Left forelimb (tissue), 1 donor: ENCODE measurements around the gene HHLA2.
"Not testable (repeated sequence)": the region's sequence is repeated elsewhere in the genome, so short reads cannot be mapped to it uniquely, and the experiment has no call there.

Experiments used
- DNase-seq: peaks from one replicate; pipeline ENCODE4 v3.0.0-alpha.2; 2018; ENCODE audit warnings: low spot score

Gene HHLA2, protein sequence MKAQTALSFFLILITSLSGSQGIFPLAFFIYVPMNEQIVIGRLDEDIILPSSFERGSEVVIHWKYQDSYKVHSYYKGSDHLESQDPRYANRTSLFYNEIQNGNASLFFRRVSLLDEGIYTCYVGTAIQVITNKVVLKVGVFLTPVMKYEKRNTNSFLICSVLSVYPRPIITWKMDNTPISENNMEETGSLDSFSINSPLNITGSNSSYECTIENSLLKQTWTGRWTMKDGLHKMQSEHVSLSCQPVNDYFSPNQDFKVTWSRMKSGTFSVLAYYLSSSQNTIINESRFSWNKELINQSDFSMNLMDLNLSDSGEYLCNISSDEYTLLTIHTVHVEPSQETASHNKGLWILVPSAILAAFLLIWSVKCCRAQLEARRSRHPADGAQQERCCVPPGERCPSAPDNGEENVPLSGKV

DNA sequence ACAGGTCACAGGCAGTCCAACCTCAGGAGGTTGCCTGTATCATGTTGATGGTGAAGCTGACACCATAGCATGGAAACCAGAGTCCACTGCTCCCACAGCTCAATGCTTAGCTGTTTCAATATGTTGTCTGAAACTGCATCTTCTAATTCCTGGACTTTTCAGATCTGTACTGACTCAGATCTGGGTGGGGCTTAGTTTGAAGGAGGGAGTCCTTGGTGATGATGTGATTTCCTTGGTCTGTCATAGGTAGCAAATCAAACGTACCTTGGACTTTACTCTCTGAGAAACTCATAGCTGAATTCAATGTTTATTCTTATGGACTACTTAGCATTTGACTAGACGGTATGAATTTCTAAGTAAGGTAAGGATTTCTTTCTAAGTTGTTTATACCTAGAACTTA lies at the start of gene HHLA2:
Gene HHLA2 (plus strand): TSS at position 310 of the 400 bp plus-strand sequence. CDS start 55,266 bp downstream, outside the sequence.
- DNase-seq = no peak

DNA sequence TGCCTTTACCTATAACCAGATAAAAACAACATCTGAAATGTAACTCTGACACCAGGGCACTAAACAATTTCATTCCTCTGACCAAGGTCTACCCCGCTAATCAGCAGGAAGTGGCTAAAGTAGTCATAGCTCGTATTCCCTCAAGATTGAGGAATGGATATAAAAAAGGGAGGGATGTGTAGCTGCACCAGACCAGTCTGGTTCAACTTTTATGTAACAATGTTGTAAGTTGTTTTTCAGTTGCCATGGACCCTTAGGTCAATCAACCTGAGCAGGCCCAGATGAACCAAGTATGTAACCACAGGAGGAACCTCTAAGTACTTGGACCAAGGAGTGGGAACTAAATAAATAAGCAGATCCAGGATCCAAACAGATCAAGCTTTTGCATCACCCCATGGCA lies 45.7 kb upstream of the HHLA2 start:
- no peak for DNase-seq

DNA sequence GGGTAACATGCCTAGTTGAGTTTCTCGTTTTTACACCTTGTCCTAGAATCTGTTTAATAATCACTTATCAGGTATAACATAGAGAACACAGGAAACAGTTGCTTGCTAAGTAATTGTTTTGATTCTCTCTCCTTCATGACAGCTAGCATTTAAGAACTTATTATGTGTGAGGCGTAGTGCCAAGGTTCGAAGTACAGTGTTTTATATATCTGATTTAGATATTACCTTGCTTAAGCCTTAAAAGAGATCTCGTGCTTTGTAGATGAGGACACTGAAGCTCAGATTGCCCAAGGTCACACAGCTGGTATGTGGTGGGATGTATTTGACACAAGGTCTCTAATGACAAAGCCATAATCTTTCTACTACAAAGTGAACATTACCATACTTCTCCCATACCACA lies 45.1 kb upstream of the HHLA2 start:
- no peak for DNase-seq

DNA sequence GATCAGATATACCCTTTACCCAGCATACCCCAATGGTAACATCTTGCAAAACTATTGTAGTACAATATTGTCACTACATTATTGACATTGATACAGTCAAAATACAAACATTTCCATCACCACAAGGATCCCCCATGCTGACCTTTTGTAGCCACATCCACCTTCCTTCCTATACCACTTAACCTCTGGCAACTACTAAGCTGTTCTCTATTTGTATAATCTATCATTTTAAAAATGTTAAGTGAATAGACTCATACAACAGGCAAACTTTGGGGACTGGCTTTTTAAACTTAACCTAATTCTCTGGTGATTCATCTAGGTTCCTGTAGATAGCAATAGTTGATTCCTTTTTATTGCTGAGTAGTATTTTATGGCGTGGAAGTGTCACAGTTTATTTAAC lies 44.5 kb upstream of the HHLA2 start:
- DNase-seq = no peak

DNA sequence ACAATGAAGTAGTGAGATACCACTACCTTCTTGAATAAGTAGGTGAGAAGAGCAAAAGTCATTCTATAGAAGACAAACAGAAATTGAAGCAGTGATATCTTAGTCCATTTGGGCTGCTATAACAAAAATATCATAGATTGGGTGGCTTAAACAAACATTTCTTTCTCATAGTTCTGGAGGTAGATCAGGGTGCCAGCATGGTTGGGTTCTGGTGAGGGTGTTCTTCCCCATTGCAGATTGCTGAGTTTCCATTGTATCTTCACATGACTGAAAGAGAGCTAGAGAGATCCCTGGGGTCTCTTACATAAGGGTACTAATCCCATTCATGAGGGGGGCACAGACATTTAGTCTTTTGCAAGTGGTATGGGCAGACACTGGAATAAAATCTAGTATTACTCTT lies 41.2 kb upstream of the HHLA2 start:
- no peak for DNase-seq

DNA sequence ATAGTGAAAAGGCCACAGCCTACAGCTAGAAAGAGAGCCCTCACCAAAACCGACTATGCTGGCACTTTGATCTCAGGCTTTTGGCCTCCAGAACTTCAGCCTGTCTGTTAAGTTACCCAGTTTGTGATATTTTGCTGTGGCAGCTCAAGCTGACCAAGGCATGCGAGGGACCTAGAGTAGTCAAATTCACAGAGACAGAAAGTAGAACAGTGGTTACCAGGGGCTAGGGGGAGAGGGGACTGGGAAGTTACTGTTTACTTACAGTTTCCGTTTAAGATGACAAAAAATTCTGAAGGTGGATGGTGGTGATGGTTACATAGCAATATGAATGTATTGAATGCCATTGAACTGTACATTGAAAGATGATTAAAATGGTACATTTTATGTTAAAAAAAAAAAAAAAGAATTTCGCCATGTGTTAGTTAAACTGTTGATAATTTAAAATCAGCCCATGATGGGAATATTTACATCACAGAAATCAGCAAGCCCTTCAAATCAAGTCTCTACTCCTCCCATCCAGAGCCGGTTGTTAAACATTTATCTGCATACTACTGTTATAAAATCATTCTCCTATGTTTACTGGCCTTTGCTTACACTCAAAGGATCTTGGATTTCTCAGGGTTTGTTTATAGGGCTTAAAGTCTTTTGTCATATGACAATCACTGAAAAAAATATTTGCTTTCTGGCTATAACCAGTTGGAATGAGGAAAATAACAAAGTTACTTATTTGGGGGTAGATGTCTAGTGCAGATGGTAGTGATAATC lies 31.6 kb upstream of the HHLA2 start:
- DNase-seq = not testable (repeated sequence)

DNA sequence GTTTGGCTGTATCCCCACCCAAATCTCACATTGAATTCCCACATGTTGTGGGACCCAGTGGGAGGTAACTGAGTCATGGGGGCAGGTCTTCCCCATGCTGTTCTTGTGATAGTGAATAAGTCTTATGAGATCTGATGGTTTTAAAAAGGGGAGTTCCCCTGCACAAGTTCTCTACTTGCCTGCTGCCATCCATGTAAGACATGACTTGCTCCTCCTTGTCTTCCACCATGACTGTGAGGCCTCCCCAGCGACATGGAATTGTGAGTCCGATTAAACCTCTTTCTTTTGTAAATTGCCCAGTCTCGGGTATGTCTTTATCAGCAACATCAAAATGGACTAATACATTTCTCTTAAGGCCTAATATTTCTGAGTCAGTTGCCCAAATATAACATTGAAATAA lies 28.1 kb upstream of the HHLA2 start:
- DNase-seq = not testable (repeated sequence)

DNA sequence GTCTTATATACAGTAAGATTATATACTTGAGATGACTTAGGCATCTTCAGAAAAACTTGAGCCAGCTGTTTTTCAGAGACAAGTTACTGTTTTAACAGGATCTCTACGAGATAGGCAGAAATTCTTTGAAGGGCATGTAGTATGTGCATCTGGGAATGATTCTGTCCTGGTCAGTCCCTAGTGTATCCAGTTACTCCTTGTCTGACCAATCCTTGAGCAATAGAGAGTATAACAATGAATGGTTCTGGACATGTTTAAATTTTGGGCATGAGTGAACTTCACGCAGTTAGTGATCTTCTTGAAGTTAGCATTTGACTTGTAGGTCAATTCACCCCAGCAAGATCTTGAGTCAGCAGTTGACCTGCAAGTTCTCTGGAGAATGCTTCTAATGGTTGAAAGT lies 24.7 kb upstream of the HHLA2 start:
- DNase-seq = no peak

DNA sequence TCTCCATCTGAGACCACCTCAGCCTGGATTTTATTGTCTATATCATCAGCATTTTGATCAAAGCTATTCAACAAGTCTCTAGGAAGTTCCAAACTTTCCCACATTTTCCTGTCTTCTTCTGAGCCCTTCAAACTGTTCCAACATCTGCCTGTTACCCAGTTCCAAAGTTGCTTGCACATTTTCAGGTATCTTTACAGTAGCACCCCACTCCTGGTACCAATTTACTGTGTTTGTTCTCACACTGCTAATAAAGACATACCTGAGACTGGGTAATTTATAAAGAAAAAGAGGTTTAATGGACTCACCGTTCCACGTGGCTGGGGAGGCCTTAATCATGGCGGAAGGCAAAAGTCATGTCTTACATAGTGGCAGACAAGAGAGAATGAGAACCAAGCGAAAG lies 17.3 kb upstream of the HHLA2 start:
- not testable (repeated sequence) for DNase-seq

DNA sequence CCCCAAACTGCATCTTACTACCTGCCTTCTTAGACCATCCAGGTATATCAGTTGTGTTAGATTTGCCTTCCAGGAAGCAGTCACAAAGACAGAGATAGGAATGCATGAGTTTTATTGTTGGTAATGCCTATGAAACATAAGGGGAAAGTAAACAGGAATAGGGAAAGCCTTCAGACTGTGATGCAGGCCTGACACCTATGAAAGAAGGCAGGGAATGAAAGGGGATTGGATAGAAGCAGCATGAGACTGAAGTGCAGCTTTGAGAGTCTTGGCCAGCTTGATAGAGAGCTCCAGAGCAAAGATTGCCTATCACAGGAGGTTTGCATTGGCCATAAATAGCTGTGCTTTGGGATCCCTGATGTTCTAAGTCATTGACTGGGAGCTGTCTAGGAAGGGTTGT lies 15.9 kb upstream of the HHLA2 start:
- no peak for DNase-seq

DNA sequence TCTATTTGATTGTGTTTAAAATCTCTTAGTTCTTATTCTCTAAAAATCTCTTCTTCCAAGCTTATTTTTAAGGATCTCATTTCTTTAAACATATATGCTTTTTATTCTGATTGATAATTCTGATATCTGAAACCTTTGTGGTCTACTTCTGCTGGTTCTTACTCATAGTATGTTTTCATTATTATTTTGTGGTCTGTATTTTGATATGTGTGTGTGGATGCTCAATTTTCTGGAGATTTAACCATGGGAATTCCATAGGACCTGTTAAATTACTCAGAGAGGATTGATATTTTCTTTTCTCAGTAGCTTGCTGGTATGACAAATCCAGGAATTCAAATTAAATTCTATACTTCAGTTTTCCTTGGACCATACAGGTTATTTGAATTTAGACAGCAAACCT lies 14.7 kb upstream of the HHLA2 start:
- DNase-seq = no peak

DNA sequence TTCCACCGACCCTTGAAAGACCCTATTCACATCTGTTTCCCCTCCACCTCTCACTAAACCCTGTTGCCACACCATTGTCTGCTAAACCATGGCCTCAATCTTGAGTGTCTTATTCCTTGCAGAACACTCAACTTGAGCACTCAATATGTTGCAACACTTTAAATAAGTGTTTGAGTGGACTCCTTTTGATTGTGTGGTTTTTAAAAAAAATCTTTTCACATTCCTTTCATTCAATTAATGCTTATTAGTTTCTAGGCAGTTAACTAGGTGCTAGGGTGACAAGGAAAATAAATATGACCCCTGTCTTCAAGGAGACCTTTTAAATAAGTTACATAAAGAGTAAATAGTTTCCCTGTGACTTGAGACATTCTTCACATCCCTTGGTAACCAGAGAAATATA lies 13.3 kb upstream of the HHLA2 start:
- no peak for DNase-seq

DNA sequence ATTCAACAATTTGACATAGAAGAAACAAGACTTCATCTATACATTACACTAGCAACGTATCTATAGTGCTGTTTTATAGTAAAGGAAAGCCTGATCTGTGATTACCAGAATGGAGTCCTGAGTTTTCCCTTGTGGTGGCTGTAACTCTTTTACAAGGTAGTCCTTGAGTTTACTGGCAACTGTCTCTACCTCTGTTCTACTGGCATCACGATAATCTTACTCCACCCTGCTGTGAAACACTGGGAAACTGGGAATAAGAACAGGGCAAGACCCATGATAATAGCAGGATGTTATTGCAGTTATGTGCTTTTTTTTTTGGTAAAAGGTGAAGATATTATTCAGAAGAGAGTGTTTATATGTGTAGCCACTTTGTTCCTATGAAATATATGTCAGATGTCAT lies 12.4 kb upstream of the HHLA2 start:
- DNase-seq = no peak

DNA sequence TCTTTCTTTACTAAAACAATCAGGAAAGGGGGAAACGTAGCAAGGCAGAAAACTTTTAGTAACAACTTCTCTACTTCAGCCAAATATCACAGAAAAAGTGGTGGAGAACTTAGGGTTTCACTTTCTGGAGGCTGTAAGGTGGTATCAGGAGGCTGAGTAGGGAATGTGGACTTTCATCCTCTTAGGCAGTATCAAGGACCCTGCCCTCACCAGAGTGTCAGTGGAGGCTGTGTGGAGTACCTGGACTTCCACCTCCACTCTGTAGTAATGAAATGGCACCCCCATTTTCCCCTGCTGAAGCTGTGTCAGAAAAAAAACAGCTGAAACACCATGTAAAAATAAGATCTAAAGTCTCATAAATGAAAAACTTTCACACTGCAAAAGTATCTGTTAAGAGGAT lies 11.2 kb upstream of the HHLA2 start:
- no peak for DNase-seq

DNA sequence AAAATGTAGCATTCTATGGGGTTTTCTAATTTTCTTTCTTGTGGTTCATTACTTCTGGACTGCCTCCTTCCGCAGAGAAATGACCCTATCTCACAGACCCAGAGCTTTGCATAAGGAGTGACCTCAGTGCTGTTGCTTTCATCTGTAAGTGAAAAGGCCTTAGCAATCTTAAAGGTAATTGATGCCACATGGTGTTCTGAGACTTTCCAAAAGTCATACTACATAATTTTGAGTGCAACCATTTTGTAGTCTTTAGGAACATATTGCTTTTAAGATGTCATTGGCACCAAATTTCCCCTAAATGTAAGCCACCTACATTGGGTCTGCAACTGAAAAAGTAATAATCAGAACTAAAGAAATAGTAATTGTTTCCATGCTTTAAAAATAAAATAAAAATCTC lies 9.2 kb upstream of the HHLA2 start:
- no peak for DNase-seq

DNA sequence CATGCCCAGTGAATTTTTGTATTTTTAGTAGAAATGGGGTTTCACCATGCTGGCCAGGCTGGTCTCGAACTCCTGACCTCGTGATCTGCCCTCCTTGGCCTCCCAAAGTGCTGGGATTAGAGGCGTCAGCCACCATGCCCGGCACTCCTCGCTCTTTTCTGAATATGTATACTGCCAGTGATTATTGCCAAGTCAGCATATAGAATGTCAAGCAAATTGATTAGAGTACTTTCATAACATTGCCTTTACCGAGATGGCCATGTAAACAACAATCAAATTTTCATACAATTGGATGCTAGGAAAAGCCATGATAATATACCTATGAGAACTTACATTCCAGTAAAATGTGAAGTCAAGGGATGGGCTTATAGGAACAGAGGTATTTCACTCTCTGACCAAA lies 8.2 kb upstream of the HHLA2 start:
- not testable (repeated sequence) for DNase-seq

DNA sequence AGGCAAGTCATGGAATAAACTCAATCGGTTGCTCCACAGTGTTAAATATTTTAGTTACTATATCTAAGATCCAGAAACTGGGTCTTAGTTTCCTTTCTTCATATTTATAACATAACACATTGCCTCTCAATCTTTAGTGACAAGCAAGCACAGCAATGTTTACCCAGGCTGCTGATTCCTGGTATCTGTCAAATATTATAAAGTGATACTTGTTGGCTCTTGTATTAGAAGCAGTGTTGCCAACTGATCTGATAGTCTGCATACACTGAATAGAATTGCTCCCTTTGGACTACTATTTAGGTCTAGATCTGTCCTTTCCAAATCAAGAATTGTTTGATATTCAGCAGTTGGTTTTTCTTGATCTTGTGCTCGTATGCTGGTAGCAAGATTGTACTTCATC lies 7.2 kb upstream of the HHLA2 start:
- no peak for DNase-seq

DNA sequence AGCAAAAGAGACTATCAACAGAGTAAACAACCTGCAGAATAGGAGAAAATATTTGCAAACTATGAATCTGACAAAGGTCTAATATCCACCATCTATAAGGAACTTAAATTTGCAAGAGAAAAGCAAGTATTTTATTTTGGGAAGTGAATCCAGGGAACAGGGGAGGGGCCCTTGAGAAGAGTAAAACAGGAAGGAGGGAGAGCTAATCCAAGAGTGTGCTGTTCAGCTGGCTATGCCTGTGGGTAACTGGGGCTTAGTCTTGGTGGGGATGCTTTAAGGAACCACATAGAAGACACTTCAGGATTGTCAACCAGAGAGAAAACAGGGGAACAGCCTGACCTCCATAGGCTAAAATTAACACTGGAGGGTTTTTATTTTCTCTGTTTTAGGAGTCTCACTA lies 3.9 kb upstream of the HHLA2 start:
- no peak for DNase-seq

DNA sequence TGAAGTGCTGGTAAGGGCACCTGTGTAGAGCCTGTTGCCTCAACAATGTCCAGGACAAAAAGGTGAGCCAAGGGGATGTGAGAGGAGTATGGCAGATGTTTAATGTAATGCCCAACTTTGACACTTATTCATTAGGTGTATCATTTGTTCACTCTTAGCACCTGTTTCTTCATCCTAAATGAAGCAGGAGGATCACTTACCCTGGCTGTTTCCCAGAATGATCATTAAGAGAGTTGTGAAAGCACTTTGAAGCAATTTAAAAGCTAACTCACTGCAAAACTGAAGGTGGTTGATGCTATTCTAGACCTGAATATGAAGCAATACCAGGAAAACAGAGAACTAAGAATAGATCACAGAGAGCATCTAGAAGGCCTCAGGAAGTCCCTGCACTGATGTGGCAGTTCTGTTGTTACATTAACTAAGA lies 3.4 kb upstream of the HHLA2 start:
- DNase-seq = no peak

DNA sequence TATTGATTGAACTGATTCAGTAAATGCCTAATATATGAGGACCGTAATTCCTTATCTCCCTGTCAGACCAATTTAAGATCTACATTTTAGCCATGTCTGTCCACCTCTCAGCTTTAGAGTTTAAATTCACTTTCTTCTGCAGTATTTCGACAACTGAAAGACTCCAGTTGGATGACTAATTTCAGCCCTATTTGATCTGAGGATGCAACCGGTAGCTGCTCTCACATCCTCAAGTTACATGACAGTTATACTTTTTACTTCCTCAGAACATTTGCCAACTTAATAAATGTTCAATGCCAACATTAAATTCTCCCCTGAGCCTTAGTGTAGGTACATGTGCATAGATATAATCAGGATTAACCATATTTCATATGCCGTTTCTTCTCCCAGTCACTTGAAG lies 2.5 kb upstream of the HHLA2 start:
- DNase-seq = no peak

DNA sequence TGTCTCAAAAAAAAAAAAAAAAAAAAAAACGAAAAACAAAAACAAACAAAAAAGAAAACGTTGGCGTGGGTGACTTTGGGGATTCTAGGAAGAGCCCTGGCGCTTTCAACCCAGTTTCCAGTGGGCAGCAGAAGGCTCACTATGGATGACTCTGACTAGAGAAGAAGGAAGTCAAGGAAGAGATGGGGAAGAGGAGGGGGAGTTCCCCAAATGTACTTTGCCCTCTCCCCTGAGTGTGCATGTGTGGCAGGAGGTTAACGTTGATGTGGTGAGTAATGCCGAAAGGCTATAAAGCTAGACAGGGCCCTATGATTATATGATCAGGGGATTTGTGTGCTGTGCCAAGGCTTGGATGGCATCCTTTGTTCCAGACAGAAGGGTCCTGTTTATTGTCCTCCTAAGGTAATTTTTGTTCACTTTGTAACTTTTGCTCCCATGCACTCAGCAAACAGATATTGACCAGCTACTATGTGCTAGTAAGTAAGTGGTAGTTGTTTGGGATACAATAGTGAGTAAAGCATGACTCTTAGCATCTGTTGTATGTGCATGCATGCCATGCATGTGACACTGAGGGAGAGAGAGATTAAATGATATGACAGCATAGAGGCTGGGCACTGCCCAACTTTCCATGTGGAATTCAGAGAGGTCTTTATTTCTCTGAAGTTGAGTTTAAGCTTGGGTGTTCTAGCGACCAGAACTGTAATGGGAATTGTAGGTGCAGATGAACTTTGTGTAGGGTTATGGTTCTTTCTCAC lies 750 bp upstream of the HHLA2 start:
- no peak for DNase-seq

DNA sequence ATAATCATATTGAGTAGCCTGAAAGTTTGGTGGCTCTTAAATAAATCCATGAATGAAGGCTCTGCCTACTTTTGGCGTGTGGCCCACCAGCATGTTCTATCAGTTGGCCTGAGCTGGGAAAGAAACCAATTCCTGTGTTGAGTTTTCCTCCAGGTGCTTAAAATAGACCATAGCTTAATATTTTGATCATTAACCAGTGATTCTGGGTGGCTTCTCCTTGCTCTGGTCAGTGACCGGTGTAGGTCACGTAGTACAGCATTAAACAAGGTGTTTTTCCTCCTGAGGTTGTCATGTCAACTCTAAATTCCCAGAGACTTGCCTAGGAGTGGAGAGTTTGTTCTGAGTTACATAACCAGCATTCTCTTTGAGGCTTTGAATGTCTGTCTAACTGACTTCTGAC lies 1.3 kb downstream of the HHLA2 start:
- DNase-seq = no peak

DNA sequence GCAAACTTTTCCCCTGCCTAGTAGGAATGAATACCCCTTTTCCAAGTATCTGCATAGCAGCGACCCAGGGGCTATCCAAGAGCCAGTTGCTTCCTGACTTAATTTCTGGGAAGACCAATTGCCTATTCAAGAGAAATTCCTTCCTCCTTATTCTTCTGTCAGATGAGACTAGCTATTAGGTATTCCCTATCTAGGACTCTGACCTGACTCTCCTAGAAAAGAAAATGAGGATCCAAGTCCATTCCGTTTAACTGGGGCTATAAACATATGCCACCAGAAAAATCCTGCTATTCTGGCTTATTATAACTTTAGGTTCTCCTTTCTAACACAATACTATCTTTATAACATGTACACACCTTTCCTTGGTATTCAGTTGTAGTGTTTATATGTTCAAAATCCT lies 1.7 kb downstream of the HHLA2 start:
- no peak for DNase-seq
